Gastroesophageal sphincter (tissue), 4 donors: ENCODE measurements around the gene OAS2. TPM values are rescaled to one million over a fixed set of nuclear protein-coding genes. Genes with fewer than 3 reads are reported as not detected.

Source experiments
- ATAC-seq: fragments of 150-250 bp; one replicate; pipeline ENCODE4 v1.9.1; 2016; ENCODE audit warnings: mild to moderate bottlenecking, moderate library complexity
- H3K27ac ChIP-seq, 4 donors: fragments of 200-600 bp; sonication (generic) in 3 of 4; 1 replicate in 3 of 4; 2 replicates in 1 of 4; pipeline ENCODE4 v1.5.1; 2016 to 2019
- H3K27me3 ChIP-seq: fragments of 200-600 bp; sonication (generic); one replicate; pipeline ENCODE4 v1.5.1; 2019
- H3K36me3 ChIP-seq, 2 donors: fragments of 200-600 bp; sonication (generic); one replicate each; pipeline ENCODE4 v1.5.1; 2019; ENCODE audit warnings: control low read depth in 1 of 2
- H3K4me1 ChIP-seq, 3 donors: fragments of 200-600 bp; sonication (generic); 1 replicate in 2 of 3; 2 replicates in 1 of 3; pipeline ENCODE4 v1.5.1; 2016 to 2019; ENCODE audit warnings: control low read depth in 2 of 3
- H3K4me3 ChIP-seq, 2 donors: fragments of 200-600 bp; sonication (generic); one replicate each; pipeline ENCODE4 v1.5.1; 2019; ENCODE audit warnings: mild to moderate bottlenecking in 1 of 2, moderate library complexity in 1 of 2
- H3K9me3 ChIP-seq, 3 donors: fragments of 200-600 bp; sonication (generic); one replicate each; pipeline ENCODE4 v1.5.1; 2017 to 2019; ENCODE audit warnings: control low read depth in 2 of 3
- EP300 ChIP-seq: sonication (generic); formaldehyde crosslinking; IDR thresholded peaks from one replicate; pipeline ENCODE4 v1.6.1; 2017; ENCODE audit warnings: antibody characterized with exemption, mild to moderate bottlenecking
- POLR2A ChIP-seq, 2 donors: fragments of 450-650 bp; IDR thresholded peaks; one replicate each; pipeline ENCODE4 v1.6.1; 2017; ENCODE audit warnings: antibody characterized with exemption in 2 of 2, mild to moderate bottlenecking in 2 of 2, moderate library complexity in 1 of 2
- POLR2AphosphoS5 ChIP-seq: sonication (generic); formaldehyde crosslinking; IDR thresholded peaks from one replicate; pipeline ENCODE4 v1.6.1; 2017; ENCODE audit warnings: antibody characterized with exemption
- WGBS, 2 donors: methylation state at CpG; one replicate each; pipeline ENCODE4 v1.1.5; 2018; ENCODE audit warnings: low coverage in 1 of 2; 5-methylcytosine and 5-hydroxymethylcytosine counted together
- total RNA-seq, 4 donors: library from RNA; depleted of rRNA; stranded (reverse); fragments of >200 nt; gene quantifications; one replicate each; pipeline ENCODE4 v1.1.0, GENCODE V29; 2016
- TF ChIP-seq, protein P1 (sequence below), 4 experiments: fragments of 200-600 bp in 2 of 4; fragments of 450-650 bp in 2 of 4; sonication (generic) in 1 of 4; IDR thresholded peaks; one replicate each; pipeline ENCODE4 v1.5.1; 2017 to 2019; ENCODE audit warnings: antibody characterized with exemption in 4 of 4, mild to moderate bottlenecking in 2 of 4, moderate library complexity in 2 of 4

OAS2 gene
- total RNA-seq, 4 donors from 2014 or later, result 6.5 to 10.0 (median 7.5) TPM

DNA sequence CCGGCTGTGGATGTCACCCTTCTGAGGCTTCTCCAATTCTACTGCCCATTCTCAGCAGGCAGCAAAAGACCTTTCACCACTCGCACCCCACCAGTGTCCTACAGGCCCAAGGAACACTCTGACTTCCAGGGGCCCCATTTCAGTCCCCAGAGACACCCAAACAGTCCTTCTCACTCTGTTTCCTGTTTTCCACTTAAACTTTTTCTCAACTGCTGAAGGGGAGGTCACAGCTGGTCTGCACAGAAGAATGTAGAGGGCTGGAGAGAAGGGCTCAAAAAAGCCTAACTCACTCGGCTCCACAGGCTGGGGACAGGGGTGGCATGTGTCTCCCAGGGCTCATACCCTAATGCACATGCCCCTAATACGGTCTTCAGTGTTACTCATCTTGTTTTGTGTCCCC, 74.0 kb downstream of the OAS2 start:
- TF ChIP-seq, protein P1, sequence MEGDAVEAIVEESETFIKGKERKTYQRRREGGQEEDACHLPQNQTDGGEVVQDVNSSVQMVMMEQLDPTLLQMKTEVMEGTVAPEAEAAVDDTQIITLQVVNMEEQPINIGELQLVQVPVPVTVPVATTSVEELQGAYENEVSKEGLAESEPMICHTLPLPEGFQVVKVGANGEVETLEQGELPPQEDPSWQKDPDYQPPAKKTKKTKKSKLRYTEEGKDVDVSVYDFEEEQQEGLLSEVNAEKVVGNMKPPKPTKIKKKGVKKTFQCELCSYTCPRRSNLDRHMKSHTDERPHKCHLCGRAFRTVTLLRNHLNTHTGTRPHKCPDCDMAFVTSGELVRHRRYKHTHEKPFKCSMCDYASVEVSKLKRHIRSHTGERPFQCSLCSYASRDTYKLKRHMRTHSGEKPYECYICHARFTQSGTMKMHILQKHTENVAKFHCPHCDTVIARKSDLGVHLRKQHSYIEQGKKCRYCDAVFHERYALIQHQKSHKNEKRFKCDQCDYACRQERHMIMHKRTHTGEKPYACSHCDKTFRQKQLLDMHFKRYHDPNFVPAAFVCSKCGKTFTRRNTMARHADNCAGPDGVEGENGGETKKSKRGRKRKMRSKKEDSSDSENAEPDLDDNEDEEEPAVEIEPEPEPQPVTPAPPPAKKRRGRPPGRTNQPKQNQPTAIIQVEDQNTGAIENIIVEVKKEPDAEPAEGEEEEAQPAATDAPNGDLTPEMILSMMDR (IDR thresholded peaks at IDR 0.05), result no peak
- no peak for TF ChIP-seq EP300
- no peak for TF ChIP-seq POLR2AphosphoS5
- no peak for TF ChIP-seq POLR2A (IDR thresholded peaks at IDR 0.05)
- no peak for ATAC-seq
- H3K27ac ChIP-seq, result no peak overlapping the region
- H3K36me3 ChIP-seq, result no peaks in the 10 kb centered on the region
- H3K9me3 ChIP-seq, result no peaks in the 10 kb centered on the region
- 57 to 63% methylated on average over 2 to 4 of the region's 4 CpGs for WGBS, 2 donors
- H3K4me1 ChIP-seq, result peaks cover 0 to 11% (median 10%) of the 10 kb centered on the region in 3 donors
- peaks cover 76% of the 10 kb centered on the region for H3K27me3 ChIP-seq
- no peak overlapping the region for H3K4me3 ChIP-seq

DNA sequence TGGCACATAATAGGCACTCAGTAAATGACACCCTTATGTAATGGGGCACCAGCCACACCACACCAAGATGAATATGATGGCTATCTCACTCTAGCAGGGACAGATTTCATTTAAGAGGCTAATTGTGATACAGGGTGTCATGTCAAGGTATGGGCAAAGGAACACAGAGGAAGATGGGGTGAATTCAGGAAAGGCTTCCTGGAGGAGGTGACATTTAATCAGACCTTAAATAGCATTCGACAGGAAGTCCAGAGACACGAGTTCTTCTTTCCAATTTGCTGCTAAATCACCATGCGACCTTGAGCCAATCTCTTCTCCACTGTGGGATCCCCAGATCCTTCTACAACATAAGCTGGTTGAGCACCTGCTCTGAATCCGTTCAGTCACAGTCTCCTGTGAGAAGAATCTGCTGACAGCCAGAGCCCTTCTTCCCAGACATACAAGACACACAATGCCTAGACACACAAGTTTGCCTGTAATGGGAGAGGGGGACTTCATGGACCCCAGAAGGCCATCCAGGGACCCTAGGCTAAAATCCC, 76.7 kb downstream of the OAS2 start:
- Histone ChIP-seq H3K36me3 (no peaks in the 10 kb centered on the region), H3K4me3 (no peak overlapping the region), H3K27ac (no peak overlapping the region), H3K4me1 (peaks cover 0 to 13% (median 10%) of the 10 kb centered on the region in 3 donors), H3K27me3 (peaks cover 86% of the 10 kb centered on the region), H3K9me3 (no peaks in the 10 kb centered on the region)
- TF ChIP-seq POLR2AphosphoS5 (no peak), EP300 (no peak)
- WGBS, 2 donors, result 56 to 65% methylated on average over 3 to 4 of the region's 4 CpGs
- no peak for ATAC-seq

DNA sequence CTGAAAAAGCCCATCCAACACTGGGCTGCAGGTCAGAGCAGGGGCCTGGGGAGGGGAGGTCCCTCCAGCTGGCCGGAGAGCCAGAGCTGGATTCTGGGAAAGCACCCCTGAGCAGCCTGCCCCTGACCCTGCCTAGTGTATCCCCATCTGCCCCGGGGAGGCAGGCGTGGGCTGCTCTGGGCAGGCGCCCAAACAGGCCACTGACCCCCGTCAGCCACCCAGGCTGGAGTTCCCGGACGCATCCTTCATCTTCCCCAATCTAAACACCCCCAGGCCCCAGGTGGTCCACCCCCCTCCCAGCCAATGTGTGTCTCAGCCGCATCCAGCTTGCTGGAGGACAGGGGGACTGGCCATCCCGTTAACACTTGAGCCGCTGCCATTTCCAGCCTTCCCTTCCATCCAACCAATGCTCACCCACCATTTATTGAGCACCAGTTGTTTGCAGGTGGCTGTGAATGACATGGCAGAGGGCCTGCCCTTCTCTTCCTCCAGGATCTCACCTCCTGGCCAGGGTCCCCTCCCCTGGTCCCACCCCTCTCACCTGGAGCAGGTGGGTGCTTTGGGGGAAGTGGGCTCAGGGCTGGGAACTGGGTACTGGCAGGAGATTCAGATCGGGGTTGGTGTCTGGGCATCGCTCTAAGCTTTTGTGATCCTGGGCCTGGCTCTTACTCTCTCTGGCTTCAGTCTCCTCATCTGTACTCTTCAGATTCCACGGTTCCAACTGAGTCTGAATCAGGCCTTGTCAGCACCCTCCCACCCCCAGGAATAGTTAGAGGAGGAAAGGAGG, 77.5 kb downstream of the OAS2 start:
- peaks cover 0 to 13% (median 10%) of the 10 kb centered on the region in 3 donors for H3K4me1 ChIP-seq
- peak overlapping the region in 1 of 2 donors; percentile 56 for H3K4me3 ChIP-seq
- TF ChIP-seq POLR2AphosphoS5, result no peak
- no peak for TF ChIP-seq EP300
- no peak for TF ChIP-seq POLR2A (IDR thresholded peaks at IDR 0.05)
- TF ChIP-seq, protein P1 (IDR thresholded peaks at IDR 0.05), result no peak
- ATAC-seq, result no peak
- H3K36me3 ChIP-seq, result no peaks in the 10 kb centered on the region
- peaks cover 90% of the 10 kb centered on the region for H3K27me3 ChIP-seq
- WGBS, 2 donors, result 43 to 61% methylated on average over 1 to 3 of the region's 13 CpGs
- H3K27ac ChIP-seq, result no peak overlapping the region
- no peaks in the 10 kb centered on the region for H3K9me3 ChIP-seq

DNA sequence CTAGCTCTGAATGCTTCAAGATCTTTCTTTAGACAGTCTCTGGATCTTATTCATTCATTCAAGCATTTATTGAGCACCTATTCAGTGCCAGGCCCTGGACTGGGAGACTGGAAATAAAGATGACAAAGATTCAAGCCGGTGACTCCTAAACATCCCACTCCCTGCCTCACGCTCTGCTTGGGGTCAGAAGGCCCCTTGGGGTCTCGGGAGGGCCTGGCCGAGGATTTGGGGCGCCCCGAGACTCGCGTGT, 78.0 kb downstream of the OAS2 start:
- WGBS, 2 donors, result no CpG with 5 or more reads among the region's 8 CpGs
- H3K27me3 ChIP-seq, result peaks cover 89% of the 10 kb centered on the region
- peak overlapping the region in 1 of 4 donors; percentile 67 for H3K27ac ChIP-seq
- no peaks in the 10 kb centered on the region for H3K36me3 ChIP-seq
- no peak for TF ChIP-seq EP300
- TF ChIP-seq POLR2A (IDR thresholded peaks at IDR 0.05), result no peak
- TF ChIP-seq POLR2AphosphoS5, result no peak
- TF ChIP-seq, protein P1 (IDR thresholded peaks at IDR 0.05), result no peak
- ATAC-seq, result no peak
- no peaks in the 10 kb centered on the region for H3K9me3 ChIP-seq
- peak overlapping the region in 1 of 2 donors; percentile 56 for H3K4me3 ChIP-seq
- peaks cover 0 to 13% (median 10%) of the 10 kb centered on the region in 3 donors for H3K4me1 ChIP-seq

DNA sequence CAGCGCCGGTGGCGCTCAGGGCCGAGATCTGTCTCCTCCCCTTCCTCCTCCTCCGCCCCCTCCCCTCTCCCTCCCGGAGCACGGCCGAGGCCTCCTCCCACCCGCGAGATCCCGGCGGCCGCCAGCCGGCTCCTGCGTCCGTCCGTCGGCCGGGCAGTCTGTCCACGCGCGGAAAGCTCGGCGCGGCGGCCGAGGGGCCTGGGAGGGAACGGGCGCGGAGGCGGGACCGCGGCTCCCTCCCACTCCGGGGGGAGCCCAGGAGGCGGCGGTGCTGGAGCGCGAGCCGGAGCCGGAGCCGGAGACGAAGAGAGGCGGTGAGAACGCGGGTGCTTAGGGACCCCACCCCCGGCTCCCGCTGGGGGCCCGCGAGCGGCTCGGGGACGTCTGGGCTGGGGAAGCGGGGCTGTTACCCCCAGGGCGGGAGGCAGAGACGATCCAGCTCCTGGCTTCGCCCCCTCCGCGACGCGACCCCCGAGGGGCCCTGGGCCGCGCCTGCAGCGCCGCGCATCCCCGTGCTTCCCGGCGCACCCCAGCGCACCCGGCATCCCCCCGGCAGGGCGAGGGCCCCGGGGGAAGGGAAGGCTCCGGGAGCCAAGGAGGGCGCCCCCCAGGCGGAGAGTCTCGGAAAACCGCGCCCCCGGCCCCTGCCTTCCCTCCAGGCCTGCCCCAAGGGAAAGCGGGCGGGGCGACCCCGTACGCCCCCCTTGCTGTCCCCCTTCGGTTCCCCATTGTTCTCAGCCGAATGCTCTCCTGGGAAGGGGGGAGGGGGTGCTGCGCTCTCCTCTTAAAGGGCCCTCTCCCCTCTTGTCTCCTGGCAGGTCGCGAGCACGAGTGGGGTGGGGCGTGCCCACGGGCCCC, 78.5 kb downstream of the OAS2 start, which contains the start of gene DTX1:
Gene DTX1, plus strand, starts transcription at position 100 of the 858 bp plus-strand sequence. CDS start 1,463 bp downstream, outside the sequence.
- no peaks in the 10 kb centered on the region for H3K36me3 ChIP-seq
- H3K4me3 ChIP-seq, result peak within 1 kb of the TSS; percentile 16 to 56
- H3K4me1 ChIP-seq, result peaks cover 0 to 13% (median 10%) of the 10 kb centered on the region in 3 donors
- no CpG with 5 or more reads among the region's 94 CpGs for WGBS, 2 donors
- TF ChIP-seq POLR2A (IDR thresholded peaks at IDR 0.05), result no peak
- TF ChIP-seq EP300, result no peak
- TF ChIP-seq, protein P1 (IDR thresholded peaks at IDR 0.05), result no peak
- peak; percentile 47 for ATAC-seq
- H3K27ac ChIP-seq, result peak within 1 kb of the TSS in 1 of 4 donors; percentile 67
- H3K9me3 ChIP-seq, result no peaks in the 10 kb centered on the region
- H3K27me3 ChIP-seq, result peaks cover 93% of the 10 kb centered on the region
